Measurements from ENCODE around the gene C18orf32.
"Not testable (repeated sequence)": the region's sequence is repeated elsewhere in the genome, so short reads cannot be mapped to it uniquely, and the experiment has no call there.

- TF ChIP-seq, protein P1, sequence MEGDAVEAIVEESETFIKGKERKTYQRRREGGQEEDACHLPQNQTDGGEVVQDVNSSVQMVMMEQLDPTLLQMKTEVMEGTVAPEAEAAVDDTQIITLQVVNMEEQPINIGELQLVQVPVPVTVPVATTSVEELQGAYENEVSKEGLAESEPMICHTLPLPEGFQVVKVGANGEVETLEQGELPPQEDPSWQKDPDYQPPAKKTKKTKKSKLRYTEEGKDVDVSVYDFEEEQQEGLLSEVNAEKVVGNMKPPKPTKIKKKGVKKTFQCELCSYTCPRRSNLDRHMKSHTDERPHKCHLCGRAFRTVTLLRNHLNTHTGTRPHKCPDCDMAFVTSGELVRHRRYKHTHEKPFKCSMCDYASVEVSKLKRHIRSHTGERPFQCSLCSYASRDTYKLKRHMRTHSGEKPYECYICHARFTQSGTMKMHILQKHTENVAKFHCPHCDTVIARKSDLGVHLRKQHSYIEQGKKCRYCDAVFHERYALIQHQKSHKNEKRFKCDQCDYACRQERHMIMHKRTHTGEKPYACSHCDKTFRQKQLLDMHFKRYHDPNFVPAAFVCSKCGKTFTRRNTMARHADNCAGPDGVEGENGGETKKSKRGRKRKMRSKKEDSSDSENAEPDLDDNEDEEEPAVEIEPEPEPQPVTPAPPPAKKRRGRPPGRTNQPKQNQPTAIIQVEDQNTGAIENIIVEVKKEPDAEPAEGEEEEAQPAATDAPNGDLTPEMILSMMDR (IDR thresholded peaks at IDR 0.05): not testable (repeated sequence)
- TF ChIP-seq POLR2A (IDR thresholded peaks at IDR 0.05): not testable (repeated sequence)
Measured at GRCh38 chr18:49512876-49513275, 25.8 kb upstream of the C18orf32 start.

All from right lobe of liver (tissue), 4 donors.